Skeletal muscle satellite cell (primary cell): ENCODE results near the gene LIPT2.
A peak's percentile ranks its signal among the peaks of the same experiment; 100 is the strongest.

Experiments
- H3K27me3 ChIP-seq: 2 replicates; pipeline ENCODE4 v1.7.0; 2013; ENCODE audit warnings: low read length; ENCODE audit not compliant: control insufficient read depth, insufficient read depth
- H3K36me3 ChIP-seq: 2 replicates; pipeline ENCODE4 v1.7.0; 2013; ENCODE audit warnings: mild to moderate bottlenecking, control low read depth, low read length; ENCODE audit not compliant: insufficient read depth
- H3K4me1 ChIP-seq: 2 replicates; pipeline ENCODE4 v1.7.0; 2013; ENCODE audit warnings: low read length; ENCODE audit not compliant: control insufficient read depth, insufficient read depth
- H3K4me2 ChIP-seq: 2 replicates; pipeline ENCODE4 v1.7.0; 2013; ENCODE audit warnings: mild to moderate bottlenecking, low read length
- H3K4me3 ChIP-seq: 2 replicates; pipeline ENCODE4 v1.7.0; 2013; ENCODE audit warnings: low read length
- H3K9ac ChIP-seq: 2 replicates; pipeline ENCODE4 v1.7.0; 2013; ENCODE audit warnings: mild to moderate bottlenecking, low read depth, low read length, moderate library complexity
- H3K9me3 ChIP-seq: replicated peaks from 2 replicates; pipeline ENCODE4 v1.7.0; 2013; ENCODE audit warnings: mild to moderate bottlenecking, control low read depth, low read length

Gene LIPT2

GRCh38 chr11:74473382-74474173, 19.9 kb downstream of the LIPT2 start:
- Histone ChIP-seq H3K4me1 (no peaks in the 10 kb centered on the region), H3K4me3 (no peak overlapping the region), H3K9ac (no peak overlapping the region), H3K9me3 (no peaks in the 10 kb centered on the region), H3K36me3 (no peaks in the 10 kb centered on the region), H3K4me2 (no peak overlapping the region), H3K27me3 (peaks cover 51% of the 10 kb centered on the region)

GRCh38 chr11:74471668-74472429, 21.7 kb downstream of the LIPT2 start:
- Histone ChIP-seq H3K36me3 (no peaks in the 10 kb centered on the region), H3K4me3 (no peak overlapping the region), H3K4me1 (peaks cover 10% of the 10 kb centered on the region), H3K4me2 (no peak overlapping the region), H3K9ac (no peak overlapping the region), H3K27me3 (peaks cover 55% of the 10 kb centered on the region), H3K9me3 (no peaks in the 10 kb centered on the region)

- Histone ChIP-seq H3K9me3 (no peaks in the 10 kb centered on the region), H3K36me3 (no peaks in the 10 kb centered on the region), H3K4me3 (no peak overlapping the region), H3K9ac (no peak overlapping the region), H3K27me3 (peaks cover 56% of the 10 kb centered on the region), H3K4me2 (no peak overlapping the region), H3K4me1 (peaks cover 13% of the 10 kb centered on the region)
Observed at GRCh38 chr11:74471037-74471436, 22.5 kb downstream of the LIPT2 start.

- H3K27me3 ChIP-seq = peaks cover 54% of the 10 kb centered on the region
- H3K4me1 ChIP-seq = peaks cover 13% of the 10 kb centered on the region
- no peaks in the 10 kb centered on the region for H3K36me3 ChIP-seq
- H3K4me3 ChIP-seq = no peak overlapping the region
- H3K4me2 ChIP-seq = no peak overlapping the region
- H3K9me3 ChIP-seq = no peaks in the 10 kb centered on the region
- no peak overlapping the region for H3K9ac ChIP-seq
Observed at GRCh38 chr11:74470526-74470925, 23.0 kb downstream of the LIPT2 start.

GRCh38 chr11:74468936-74469335, 24.6 kb downstream of the LIPT2 start:
- Histone ChIP-seq H3K9ac (no peak overlapping the region), H3K36me3 (no peaks in the 10 kb centered on the region), H3K4me1 (peaks cover 13% of the 10 kb centered on the region), H3K27me3 (peaks cover 52% of the 10 kb centered on the region), H3K4me2 (no peak overlapping the region), H3K9me3 (no peaks in the 10 kb centered on the region), H3K4me3 (no peak overlapping the region)

- Histone ChIP-seq H3K4me2 (no peak overlapping the region), H3K27me3 (peaks cover 53% of the 10 kb centered on the region), H3K9ac (no peak overlapping the region), H3K9me3 (no peaks in the 10 kb centered on the region), H3K36me3 (no peaks in the 10 kb centered on the region), H3K4me1 (peaks cover 13% of the 10 kb centered on the region), H3K4me3 (no peak overlapping the region)
Observed at GRCh38 chr11:74468521-74468920, 25.0 kb downstream of the LIPT2 start.

- Histone ChIP-seq H3K36me3 (no peaks in the 10 kb centered on the region), H3K9me3 (no peaks in the 10 kb centered on the region), H3K4me3 (no peak overlapping the region), H3K4me2 (no peak overlapping the region), H3K9ac (no peak overlapping the region), H3K4me1 (peaks cover 13% of the 10 kb centered on the region), H3K27me3 (peaks cover 52% of the 10 kb centered on the region)
Observed at GRCh38 chr11:74468058-74468457, 25.5 kb downstream of the LIPT2 start.

- Histone ChIP-seq H3K9me3 (no peaks in the 10 kb centered on the region), H3K27me3 (peaks cover 52% of the 10 kb centered on the region), H3K36me3 (no peaks in the 10 kb centered on the region), H3K4me2 (peak within 1 kb of the TSS; percentile 88), H3K4me1 (peaks cover 13% of the 10 kb centered on the region), H3K4me3 (peak within 1 kb of the TSS; percentile 67), H3K9ac (peak within 1 kb of the TSS; percentile 34)
Observed at GRCh38 chr11:74466916-74467885, 26.3 kb downstream of the LIPT2 start, which contains the start of gene KCNE3. TSS of gene KCNE3 (minus strand) at chr11:74467549. CDS start at chr11:74457563, 9,986 bp downstream.

- Histone ChIP-seq H3K4me3 (no peak overlapping the region), H3K4me1 (peaks cover 27% of the 10 kb centered on the region), H3K9ac (no peak overlapping the region), H3K4me2 (no peak overlapping the region), H3K9me3 (no peaks in the 10 kb centered on the region), H3K27me3 (peaks cover 43% of the 10 kb centered on the region), H3K36me3 (no peaks in the 10 kb centered on the region)
Observed at GRCh38 chr11:74465291-74465708, 28.2 kb downstream of the LIPT2 start.

- H3K9me3 ChIP-seq = no peaks in the 10 kb centered on the region
- H3K4me2 ChIP-seq = no peak overlapping the region
- H3K9ac ChIP-seq = no peak overlapping the region
- H3K36me3 ChIP-seq = no peaks in the 10 kb centered on the region
- peaks cover 43% of the 10 kb centered on the region for H3K27me3 ChIP-seq
- no peak overlapping the region for H3K4me3 ChIP-seq
- peaks cover 27% of the 10 kb centered on the region for H3K4me1 ChIP-seq
Observed at GRCh38 chr11:74464746-74465145, 28.8 kb downstream of the LIPT2 start.

- Histone ChIP-seq H3K4me2 (no peak overlapping the region), H3K4me3 (no peak overlapping the region)
Observed at GRCh38 chr11:74463216-74463615, 30.3 kb downstream of the LIPT2 start.

More at GRCh38 chr11:74463216-74463615, 30.3 kb downstream of the LIPT2 start:
- H3K9me3 ChIP-seq = no peaks in the 10 kb centered on the region
- H3K9ac ChIP-seq = no peak overlapping the region
- H3K4me1 ChIP-seq = peaks cover 27% of the 10 kb centered on the region
- H3K27me3 ChIP-seq = peaks cover 39% of the 10 kb centered on the region
- H3K36me3 ChIP-seq = no peaks in the 10 kb centered on the region
